HG03442 (cell line): ENCODE measurements around the gene NPTN.
"Not testable (repeated sequence)": the region's sequence is repeated elsewhere in the genome, so short reads cannot be mapped to it uniquely, and the experiment has no call there.

Source experiments
- ATAC-seq: cut with Tn5 transposase; IDR thresholded peaks from one replicate; pipeline ENCODE4 v1.9.1; 2021; ENCODE audit warnings: mild to moderate bottlenecking, moderate library complexity; ENCODE audit not compliant: unreplicated experiment

Gene NPTN

GRCh38 chr15:73573037-73573436 is 60.2 kb downstream of the NPTN start:
- ATAC-seq, result no peak

- no peak for ATAC-seq
Observed at GRCh38 chr15:73572296-73572695, 60.9 kb downstream of the NPTN start.

DNA sequence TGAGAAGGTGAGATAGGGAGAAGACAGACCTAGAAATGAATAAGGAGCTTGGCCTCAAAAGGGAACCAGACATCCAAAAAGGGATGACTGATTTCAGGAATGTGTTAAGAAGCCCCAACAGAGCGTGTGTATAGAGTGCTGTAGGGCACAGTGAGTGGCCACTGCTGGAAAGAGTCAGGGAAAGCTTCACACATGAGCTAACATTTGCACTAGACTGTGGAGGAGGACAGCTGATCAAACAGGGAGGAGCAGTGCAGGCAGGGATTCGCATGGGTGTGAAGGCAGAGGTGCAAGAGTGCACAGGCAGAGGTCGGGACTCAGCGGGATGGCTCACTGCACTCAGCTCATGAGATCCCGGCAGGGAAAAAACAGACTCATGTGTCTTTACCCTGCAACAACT is 61.8 kb downstream of the NPTN start:
- no peak for ATAC-seq

GRCh38 chr15:73570355-73571032 is 62.7 kb downstream of the NPTN start:
- no peak for ATAC-seq

GRCh38 chr15:73569361-73569760 is 63.8 kb downstream of the NPTN start:
- no peak for ATAC-seq

DNA sequence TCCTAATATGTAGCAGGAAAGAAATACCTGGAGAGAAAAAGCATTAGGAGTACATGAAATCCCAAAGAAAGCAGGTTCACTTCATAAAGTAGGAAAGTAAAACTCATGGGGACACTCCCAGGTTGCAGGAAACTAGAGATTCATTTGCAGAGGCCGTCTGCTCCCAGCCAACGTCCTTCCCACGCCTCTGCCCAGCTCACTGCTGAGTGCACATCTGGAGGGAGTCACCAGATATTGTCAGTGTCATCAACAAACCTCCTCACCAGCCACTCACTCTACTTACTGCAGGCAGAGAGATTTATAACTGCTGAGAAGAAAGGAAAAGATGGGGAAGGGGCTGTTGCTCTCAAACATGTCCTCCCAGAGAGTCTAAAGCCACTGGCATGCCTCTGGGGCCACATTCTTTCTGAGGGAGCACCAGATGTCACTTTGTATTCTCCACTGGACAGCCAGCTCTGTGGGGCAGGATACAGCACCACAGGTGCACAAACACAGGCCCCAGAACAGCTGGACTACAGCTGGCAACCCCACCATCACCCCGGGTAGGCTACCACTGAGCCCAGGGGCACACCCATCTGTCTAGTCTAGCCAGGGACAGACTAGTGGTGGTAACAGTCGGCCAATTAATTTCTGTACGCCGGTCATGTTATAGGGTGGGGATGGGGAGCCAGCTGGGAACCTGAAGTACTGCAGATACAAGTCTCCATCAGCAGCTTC is 64.5 kb downstream of the NPTN start:
- no peak for ATAC-seq

DNA sequence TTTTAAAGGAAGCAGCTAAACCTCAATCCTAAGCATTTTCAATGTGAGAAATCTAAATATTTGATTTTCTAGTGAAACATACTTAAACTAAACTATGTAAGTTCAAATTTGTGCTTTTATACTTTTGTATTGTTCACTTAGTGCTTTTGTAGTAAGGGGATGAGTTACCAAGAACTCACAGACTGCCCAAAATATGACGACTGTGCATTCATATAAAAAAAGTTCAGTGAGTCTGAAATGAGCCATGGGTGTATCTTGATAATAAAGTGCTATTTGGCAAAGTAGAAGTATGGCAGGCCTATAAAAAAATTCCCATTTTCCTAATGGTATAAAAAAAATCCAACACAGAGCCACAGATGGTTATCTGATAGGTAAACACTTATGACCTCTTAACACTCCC is 66.2 kb downstream of the NPTN start:
- no peak for ATAC-seq

DNA sequence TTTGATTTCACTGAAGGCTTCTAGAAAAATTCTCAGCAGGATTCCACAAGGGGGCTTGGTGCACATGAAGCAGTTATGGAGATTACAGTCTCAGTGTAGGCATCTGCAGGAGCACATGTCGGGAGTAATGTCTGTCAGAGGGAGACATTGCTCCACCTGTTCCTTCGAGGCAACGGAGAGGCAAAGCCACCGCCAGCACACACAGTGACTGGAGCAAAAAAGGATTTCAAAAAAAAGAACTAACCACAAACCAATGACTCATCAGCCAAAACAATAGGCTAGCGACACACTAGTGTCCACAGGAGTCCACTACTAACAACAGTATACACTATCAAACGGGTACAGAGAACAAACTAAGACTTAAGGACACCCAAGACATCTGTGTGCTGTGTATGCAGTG is 68.9 kb downstream of the NPTN start:
- no peak for ATAC-seq

DNA sequence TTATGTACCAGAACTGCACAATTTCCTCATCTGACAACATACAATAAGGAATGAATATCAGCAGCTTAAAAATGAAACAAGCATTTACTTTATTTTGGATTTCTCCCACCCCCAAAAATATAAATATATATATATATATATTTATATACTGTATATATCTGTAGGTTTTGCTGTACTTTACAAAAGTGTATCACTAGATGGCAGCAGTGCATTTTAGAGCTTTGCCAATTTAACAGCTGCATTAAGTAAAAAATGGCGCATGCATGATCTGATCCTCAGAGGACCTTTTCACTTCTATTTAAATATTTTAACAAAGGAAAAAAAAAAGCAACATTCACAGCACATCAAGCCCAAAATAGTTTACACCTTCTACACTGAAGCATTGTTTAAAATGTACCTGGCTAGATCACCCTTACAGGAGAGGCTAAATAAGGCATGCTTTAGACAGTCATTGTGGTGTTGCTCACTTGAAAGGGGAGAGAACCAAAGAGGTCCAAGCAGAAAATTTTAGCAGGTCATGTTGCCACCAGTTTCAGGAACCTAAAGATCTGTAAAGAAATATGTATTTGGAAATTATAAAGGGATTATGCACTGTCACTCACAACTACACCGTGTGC is 72.6 kb downstream of the NPTN start:
- no peak for ATAC-seq

DNA sequence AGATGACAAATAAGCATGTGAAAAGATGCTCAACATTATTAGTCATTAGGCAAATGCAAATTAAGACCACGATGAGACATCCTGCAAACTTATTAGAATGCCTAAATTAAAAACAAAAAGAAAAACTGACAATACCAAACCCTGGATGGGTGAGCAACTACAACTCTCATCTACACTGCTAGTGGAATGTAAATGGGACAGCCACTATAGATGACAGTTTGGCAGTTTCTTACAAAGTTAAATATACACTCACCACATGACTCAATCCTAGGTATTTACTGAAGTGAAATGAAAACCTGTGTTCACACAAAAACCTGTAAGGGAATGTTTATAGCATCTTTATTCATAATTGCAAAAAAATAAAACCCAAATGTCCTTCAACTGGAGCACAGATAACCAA is 74.7 kb downstream of the NPTN start:
- ATAC-seq, result no peak

GRCh38 chr15:73555080-73555479 is 78.1 kb downstream of the NPTN start:
- no peak for ATAC-seq

DNA sequence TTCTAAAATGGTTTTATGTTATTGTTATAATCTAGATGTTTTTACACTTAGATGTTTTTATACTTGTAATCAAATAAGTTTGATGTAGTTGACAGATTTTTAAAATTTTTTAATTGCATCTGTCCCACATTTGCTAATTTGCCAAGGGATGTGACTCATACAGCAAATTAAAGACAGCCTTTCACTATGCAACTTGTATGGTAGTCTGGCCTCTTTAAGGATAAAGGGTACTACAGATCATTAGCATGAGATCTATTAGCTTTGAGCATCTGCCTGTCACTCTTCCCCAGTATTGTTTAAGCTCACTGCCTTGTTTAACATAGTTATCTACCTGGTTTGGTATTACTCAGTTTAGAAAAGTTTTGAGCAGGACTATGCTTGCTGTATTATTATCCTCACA is 83.0 kb downstream of the NPTN start:
- ATAC-seq, result no peak

DNA sequence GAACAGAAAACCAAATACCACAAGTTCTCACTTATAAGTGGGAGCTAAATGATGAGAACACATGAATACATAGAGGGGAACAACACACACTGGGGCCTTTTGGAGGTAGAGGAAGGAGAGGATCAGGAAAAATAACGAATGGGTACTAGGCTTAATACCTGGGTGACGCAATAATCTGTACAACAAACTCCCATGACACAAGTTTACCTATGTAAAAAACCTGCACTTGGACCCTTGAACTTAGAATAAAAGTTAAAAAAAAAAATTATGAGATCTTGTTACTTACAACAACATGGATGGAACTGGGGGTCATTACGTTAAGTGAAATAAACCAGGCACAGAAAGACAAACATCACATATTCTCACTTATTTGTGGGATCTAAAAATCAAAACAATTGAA is 84.3 kb downstream of the NPTN start:
- ATAC-seq, result not testable (repeated sequence)

GRCh38 chr15:73541479-73541878 is 91.7 kb downstream of the NPTN start:
- ATAC-seq, result no peak

DNA sequence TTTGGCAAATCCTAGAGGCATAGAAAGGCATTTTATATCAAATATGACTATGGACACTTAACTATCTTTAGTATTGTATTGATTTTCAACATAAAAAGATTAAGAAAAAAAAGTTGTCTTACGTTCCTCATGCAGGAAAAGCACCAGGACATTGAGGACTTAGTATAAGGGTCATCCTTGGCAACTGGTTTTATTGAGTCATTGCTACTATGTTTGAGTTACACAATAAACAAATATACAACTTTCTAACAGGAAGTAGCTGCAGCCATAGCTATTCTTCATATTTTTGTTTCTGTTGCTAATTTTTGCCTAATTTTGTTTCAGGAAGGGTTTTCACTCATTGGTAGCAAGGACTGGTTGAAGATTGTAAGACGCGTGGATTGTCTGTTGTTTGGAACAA is 93.0 kb downstream of the NPTN start:
- ATAC-seq, result no peak

- no peak for ATAC-seq
Observed at GRCh38 chr15:73539212-73540128, 93.7 kb downstream of the NPTN start.

DNA sequence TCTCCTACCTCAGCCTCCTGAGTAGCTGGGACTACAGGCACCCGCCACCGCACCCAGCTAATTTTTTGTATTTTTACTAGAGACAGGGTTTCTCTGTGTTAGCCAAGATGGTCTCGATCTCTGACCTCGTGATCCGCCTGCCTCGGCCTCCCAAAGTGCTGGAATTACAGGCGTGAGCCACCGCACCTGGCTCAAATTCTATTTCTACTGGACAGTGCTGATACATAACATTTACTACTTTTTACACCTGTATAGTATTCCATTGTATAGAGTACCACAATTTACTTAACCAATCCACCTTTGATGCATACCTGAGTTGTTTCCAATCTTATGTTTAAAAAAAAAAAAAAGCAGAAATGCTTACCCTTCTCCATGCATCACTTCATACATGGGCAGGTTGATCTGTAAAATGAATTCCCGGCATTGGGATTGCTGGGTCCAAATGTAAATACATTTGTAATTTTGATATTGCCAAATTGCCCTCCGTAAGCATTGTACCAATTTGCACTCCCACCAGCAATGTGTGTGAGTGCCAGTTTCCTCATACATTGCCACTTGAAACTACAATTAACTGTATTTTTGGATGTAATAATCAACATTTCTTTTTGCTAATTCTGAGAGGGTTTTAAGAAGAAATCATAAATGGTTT is 94.5 kb downstream of the NPTN start:
- no peak for ATAC-seq

GRCh38 chr15:73538123-73538522 is 95.1 kb downstream of the NPTN start:
- ATAC-seq, result no peak

DNA sequence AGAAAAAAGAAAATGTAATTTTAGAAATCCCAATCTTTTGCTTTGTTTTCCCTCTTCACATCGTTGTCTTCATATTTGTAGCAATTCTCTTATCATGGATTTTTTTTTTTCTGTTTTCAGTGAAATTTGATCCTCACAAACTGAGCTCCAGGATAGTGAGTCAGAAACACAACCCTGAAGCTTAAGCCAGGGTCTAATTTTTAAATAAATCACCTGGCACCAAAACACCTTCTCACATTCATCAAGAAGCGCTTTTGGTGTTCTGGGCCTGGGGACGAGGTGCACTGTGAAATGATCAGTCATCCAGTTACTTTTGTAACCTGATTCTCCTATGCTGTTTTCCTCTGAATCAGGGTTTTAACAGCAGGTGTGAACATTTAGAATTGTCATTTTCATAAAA is 102.5 kb downstream of the NPTN start:
- ATAC-seq, result no peak

DNA sequence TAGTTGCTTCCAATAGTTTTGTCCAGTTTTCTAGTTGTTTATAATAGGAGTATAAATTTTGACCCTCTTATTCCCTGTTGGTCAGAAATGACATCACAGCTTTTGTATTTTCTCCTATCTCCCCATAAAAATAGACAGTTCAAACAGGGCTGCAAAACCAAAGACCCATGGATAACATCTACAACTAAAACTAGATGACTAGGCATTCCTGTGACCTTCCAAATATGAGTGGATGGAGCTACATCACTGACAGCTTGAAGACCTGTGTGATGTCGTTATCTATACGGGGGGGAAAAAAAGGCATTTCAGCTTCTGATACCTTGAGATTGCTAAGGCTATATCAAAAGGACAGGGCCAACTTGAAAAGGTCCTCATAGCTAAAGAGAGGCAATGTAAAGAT is 105.6 kb downstream of the NPTN start:
- no peak for ATAC-seq

- no peak for ATAC-seq
Observed at GRCh38 chr15:73524919-73525318, 108.3 kb downstream of the NPTN start.
